NOMO-1 treated with dmso at 0.1 percent for 144 hours (cell line): ENCODE data around the gene CALY.
"Not testable (repeated sequence)": the region's sequence is repeated elsewhere in the genome, so short reads cannot be mapped to it uniquely, and the experiment has no call there.

Experiments
- DNase-seq: peaks from one replicate; lab custom pipeline; 2025; ENCODE audit not compliant: unreplicated experiment; lab: John Stamatoyannopoulos, UW

CALY gene, protein sequence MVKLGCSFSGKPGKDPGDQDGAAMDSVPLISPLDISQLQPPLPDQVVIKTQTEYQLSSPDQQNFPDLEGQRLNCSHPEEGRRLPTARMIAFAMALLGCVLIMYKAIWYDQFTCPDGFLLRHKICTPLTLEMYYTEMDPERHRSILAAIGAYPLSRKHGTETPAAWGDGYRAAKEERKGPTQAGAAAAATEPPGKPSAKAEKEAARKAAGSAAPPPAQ

GRCh38 chr10:133336577-133337369, at the start of gene CALY:
TSS of gene CALY (minus strand) at chr10:133336896. CDS start at chr10:133328989, 7,907 bp downstream.
- DNase-seq = no peak

GRCh38 chr10:133385214-133385613, 48.5 kb upstream of the CALY start:
- no peak for DNase-seq

DNA sequence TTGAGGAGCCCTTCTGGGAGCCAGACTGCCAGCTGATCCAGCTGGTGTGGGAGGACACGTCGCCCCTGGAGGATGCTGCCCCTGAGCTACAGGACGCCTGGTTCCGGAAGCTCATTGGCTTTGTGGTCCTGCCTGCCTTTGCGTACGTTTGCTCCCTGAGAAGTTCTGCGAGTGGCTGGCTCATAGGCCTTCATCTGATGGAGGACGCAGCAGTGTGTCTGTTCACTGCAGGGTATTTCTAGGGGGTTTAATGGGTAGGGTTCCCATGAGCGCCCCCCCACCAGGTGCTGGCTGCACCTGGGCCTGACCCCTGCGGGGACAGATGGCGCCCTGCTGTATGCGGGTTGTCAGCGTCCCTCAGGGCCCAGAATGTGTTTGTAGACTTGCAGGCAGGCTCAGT, 47.4 kb upstream of the CALY start:
- no peak for DNase-seq

- DNase-seq = no peak
These were observed 46.9 kb upstream of the CALY start for GRCh38 chr10:133383551-133383950.

- DNase-seq = no peak
These were observed 44.3 kb upstream of the CALY start for GRCh38 chr10:133381036-133381435.

DNA sequence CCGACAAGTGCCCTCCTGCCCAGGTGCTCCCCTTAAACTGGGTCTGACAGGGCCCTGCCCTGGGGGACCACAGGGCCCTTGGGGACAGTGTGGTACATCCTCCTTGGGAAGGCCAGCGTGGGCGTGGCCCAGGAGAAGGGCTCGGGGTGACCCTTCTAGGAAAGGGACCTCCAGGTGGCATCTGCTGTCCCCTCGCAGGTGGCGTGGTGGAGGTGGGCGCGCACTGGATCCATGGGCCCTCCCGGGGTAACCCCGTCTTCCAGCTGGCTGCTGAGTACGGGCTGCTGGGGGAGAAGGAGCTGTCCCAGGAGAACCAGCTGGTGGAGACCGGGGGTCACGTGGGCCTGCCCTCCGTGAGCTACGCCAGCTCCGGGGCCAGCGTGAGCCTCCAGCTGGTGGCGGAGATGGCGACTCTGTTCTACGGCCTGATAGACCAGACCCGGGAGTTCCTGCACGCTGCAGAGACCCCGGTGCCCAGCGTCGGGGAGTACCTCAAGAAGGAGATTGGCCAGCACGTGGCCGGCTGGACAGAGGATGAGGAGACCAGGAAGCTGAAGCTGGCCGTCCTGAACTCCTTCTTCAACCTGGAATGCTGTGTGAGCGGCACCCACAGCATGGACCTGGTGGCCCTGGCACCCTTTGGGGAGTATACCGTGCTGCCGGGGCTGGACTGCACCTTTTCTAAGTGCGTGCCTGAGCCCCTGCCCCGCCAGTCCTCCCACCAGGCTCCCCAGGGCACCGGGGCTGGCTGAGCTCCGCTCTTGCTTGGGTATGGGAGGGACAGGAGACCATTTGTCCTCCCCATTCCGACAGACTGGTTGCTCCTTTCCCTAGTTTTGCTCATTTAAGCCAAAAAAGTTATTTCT, 43.3 kb upstream of the CALY start:
- no peak for DNase-seq

GRCh38 chr10:133379152-133379800, 42.6 kb upstream of the CALY start, which contains the start of gene PAOX:
TSS of gene PAOX (plus strand) at chr10:133379262. CDS start at chr10:133379317, 55 bp downstream.
- no peak for DNase-seq

- peak; percentile 47 for DNase-seq
These were observed 41.8 kb upstream of the CALY start for GRCh38 chr10:133378251-133379096.

DNA sequence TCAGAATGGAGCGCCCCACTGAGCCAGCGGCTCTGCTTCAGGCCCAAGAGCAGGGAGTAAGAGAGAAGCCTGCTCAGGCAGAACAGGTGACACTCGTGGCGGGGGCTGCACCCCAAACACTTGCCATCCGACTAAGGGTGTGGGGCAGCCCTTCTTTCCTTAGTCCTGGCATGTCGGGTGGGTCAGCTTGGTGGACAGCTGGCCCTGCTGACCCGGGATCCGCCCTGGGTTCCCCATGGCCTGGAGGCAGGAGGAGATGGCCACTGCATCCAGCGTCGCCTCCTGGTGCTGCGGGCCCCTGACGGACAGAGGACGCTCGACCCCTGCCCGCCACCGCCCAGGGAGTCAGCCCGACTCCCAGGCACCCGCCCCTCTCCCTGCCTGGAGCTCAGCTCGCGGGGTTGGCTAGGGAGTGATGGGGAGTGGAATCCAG, 41.1 kb upstream of the CALY start:
- DNase-seq = no peak

- DNase-seq = no peak
These were observed 40.5 kb upstream of the CALY start for GRCh38 chr10:133377025-133377817.

DNA sequence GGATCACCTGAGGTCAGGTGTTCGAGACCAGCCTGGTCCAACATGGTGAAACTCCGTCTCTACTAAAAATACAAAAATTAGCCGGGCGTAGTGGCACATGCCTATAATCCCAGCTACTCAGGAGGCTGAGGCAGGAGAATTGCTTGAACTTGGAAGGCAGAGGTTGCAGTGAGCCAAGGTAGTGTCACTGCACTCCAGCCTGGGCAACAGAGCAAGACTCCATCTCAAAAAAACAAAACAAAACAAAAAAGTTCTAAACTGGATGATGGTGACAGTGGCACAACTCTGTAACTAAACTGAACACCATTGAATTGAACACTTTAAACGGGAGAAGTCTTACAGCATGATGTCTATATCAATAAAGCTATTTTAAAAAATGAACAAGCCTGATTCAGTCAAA, 39.5 kb upstream of the CALY start:
- not testable (repeated sequence) for DNase-seq

DNA sequence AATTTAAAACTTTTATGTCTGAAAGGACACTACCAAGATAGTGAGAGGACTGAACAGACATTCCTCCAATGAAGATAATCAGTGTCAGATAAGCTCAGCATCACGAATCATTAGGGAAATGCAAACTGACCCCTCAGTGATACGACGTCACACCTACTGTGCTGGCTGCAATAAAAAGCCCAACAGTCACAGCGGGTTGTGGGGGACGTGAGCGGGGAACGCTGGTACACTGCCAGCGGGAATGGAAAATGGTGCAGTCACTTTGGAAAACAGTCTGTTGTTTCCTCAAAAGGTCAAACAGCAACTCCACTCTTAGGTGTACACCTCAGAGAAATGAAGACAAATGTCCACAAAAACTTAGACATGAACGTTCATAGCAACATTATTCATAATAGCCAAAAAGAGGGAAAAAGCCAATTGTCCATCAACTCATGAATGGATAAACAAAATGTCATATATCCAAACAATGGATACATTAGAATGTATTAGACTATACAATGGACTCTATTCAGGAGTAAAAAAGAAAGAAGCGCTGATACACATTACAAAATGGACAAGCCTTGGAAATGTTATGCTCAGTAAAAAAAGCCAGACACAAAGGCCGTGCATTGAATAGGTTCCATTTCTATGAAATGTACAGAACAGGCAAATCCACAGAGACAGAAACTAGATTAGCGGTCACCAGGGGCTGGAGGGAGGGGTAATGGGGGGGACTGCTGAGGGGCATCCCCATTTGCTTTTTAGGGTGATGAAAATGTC, 38.8 kb upstream of the CALY start:
- DNase-seq = no peak

DNA sequence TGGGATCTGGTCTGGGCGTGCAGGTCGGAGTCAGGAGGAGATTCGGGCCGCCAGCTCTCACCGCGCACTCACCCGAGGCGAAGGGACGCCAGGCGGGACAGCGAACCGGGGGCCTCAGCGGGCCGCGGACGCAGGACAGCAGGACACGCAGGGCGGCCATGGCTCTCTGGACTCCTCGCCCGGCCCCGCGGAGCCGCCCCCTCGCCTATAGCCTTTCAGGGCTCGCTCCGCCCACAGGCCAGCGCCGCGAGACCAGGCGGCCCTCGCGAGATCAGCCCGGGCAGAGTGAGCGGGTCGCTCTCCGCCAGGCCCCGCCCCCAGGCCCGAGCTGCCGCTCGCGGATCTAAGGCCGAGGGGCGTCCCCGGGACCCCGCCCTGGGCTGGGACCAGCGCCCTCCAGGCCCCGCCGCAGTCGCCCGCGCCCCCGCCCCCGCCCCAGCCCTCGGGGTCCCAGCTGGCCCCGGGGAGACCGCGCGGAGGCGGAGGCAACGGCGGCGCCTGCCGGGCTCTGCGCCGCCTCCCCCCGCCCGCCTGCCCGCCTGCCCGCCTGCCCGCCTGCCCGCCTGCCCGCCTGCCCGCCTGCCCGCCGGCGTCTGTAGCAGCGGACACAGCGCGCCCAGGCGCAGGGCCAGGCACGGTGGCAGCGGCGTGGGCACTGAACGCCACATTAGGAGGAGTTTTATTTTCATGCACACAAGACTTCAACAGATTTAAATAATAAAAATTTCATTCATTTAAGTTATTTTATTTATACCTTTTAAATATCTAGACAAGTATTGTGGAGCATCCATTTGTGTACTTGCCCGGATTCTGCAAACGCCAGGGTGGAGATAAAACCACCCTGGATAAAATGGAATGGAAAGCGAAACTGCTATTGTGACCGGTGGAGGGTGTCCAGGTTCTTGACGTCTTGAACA, 36.7 kb upstream of the CALY start, which contains the start of gene ECHS1:
TSS of gene ECHS1 (minus strand) at position 181 of the 917 bp plus-strand sequence. CDS start at position 160, 21 bp downstream.
- DNase-seq = peak; percentile 89

DNA sequence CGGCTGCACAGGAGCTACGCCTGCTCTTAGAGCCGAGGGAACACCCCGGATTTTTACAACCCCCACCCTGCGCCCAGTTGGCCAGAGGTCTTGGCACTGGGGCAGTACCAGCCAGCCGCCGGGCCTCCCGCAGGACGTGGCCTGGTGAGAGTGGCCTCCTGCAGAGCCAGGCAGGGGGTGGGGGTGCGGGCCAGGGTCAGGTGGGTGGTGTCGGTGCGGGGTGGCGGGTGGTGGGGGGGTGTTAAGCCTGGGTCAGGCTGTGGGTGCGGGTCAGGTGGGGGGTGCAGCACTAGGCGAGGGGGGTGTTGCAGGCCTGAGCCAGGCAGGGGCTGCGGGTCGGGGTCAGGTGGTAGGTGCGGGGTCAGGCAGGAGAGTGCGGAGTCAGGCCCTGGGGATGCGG, 35.8 kb upstream of the CALY start:
- no peak for DNase-seq

- no peak for DNase-seq
These were observed 33.5 kb upstream of the CALY start for GRCh38 chr10:133370030-133370786.

GRCh38 chr10:133368153-133368552, 31.5 kb upstream of the CALY start:
- DNase-seq = no peak

- DNase-seq = not testable (repeated sequence)
These were observed 30.8 kb upstream of the CALY start for GRCh38 chr10:133367461-133367860.
